Ovary (tissue), 3 donors: ENCODE data around the gene GALNT5.

Experiments
- CTCF ChIP-seq, 3 donors: fragments of 450-650 bp in 2 of 3; fragments of 200-600 bp in 1 of 3; IDR thresholded peaks; one replicate each; pipeline versions ENCODE4 v1.5.1 to v1.8.0; 2016 to 2022; ENCODE audit warnings: antibody characterized with exemption in 3 of 3, mild to moderate bottlenecking in 1 of 3
- EP300 ChIP-seq: sonication (generic); formaldehyde crosslinking; IDR thresholded peaks from one replicate; pipeline ENCODE4 v1.6.1; 2017; ENCODE audit warnings: antibody characterized with exemption
- POLR2A ChIP-seq: fragments of 450-650 bp; IDR thresholded peaks from one replicate; pipeline ENCODE4 v1.6.1; 2017; ENCODE audit warnings: antibody characterized with exemption, mild to moderate bottlenecking, moderate library complexity
- donor health status: DM: no; HTN: no; CAD: no.

- TF ChIP-seq CTCF (IDR thresholded peaks at IDR 0.05): no peak
- no peak for TF ChIP-seq POLR2A
- no peak for TF ChIP-seq EP300
Measured at GRCh38 chr2:157334335-157334734, 76.8 kb downstream of the GALNT5 start.
